Stimulated activated CD4-positive, alpha-beta T cell treated with anti-CD3 and anti-CD28 coated beads, TNF-alpha, amount 100 ng/mL, for 1 hour (primary cell): ENCODE data around the gene POLD3.
"Not testable (repeated sequence)": the region's sequence is repeated elsewhere in the genome, so short reads cannot be mapped to it uniquely, and the experiment has no call there.

ENCODE experiments used
- DNase-seq, 3 donors: peaks; one replicate each; pipeline ENCODE4 v3.0.0-alpha.2; 2020; ENCODE audit warnings: low read depth in 3 of 3, low spot score in 1 of 3

Gene POLD3

DNA sequence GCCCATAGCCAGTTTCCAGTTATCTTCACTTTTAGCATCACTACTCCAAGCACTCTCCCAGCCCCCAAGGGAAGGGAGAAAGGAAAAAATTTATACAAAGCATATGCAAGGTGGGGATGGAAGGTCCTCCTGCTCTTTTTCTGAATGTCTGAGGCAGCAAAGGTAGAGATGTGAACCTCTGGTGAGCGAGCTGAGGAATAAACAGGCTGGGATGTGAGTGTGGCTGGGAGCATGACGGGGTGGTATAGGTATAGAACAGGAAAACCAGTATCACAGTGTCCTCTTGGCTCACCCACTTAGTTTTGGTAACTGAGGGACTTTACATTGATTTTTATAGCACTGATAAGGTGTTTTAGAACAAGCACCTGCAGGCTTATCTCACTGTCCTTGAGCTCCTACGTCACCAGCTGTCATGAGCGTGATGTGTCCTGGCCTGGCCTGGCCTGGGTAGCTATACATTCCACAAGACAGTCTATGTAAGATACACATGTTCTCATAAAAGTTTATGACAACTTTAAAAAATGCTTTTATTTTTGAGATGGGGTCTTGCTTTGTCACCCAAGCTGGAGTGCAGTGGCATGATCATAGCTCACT lies 10.3 kb upstream of the POLD3 start:
- no peak for DNase-seq

DNA sequence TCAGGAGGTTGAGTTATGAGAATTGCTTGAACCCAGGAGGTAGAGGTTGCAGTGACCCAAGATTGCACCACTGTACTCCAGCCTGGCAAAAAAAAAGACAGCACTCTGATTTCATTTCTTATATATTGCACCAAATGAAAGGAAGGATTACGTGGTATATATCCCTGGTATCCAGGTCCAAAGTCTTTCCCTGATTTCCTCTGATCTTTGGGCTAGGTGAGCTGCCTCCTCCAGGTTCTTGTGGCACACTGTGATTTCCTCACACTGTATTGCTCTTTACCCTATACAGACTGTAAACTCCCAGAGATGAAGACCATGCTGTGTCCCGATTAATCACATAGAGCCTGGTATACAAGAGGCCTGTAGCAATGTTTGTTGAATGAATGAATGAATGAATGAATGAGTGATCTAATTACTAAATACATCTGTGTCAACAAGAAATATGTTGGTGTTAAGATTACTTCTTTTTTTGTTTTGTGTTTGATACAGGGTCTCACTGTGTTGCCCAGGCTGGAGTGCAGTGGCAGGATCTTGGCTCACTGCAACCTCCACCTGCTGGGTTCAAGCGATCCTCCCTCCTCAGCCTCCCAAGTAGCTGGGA lies 9.3 kb upstream of the POLD3 start:
- no peak for DNase-seq

DNA sequence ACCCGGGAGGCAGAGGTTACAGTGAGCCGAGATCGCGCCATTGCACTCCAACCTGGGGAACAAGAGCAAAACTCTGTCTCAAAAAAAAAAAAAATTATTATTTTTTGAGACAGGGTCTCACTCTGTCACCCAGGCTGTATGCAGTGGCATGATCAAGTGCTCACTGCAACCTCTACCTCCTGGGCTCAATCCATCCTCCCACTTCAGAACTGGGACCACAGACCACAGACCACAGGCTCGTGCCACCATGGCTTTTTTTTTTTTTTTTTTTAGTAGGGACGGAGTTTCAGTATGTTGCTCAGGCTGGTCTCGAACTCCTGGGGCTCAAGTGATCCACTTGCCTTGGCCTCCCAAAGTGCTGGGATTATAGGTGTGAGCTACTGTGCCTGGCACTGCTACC lies 1.9 kb upstream of the POLD3 start:
- not testable (repeated sequence) for DNase-seq

DNA sequence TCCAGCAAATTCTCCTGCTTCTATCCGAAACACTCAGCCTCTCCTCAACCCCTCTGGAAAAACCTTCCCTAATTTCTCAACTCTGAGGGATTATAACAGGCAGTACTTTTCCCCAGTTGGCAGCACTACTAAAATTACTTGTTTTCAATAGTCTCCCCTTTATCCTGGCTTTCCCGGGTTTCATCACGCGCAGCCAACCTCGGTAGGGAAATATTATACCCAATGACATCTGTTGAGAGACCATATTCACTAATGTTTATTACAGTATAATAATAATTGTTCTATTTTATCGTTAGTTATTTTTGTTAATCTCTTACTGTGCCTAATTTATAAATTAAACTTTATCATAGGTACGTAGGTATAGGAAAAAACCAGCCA lies 330 bp upstream of the POLD3 start:
- DNase-seq = no peak

DNA sequence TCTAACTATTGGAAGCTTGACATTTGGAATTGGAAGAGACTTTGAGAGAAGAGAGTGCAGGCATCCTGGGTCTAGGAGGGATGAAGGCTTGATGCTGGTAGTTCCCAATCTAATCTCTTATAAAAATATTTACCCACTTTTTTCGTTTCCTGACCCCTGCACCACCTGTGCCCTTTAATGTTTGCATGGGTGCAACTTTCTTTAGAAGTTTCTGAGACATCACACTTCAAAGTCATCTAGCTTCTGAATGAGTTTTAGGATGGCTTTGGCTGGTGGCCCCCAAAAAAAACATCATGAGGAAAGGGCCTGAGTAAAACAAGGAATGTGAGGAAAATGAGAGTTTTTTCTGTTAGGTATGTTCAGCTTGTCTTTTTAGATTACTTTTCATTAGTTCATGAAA lies 1.1 kb downstream of the POLD3 start:
- DNase-seq = no peak

DNA sequence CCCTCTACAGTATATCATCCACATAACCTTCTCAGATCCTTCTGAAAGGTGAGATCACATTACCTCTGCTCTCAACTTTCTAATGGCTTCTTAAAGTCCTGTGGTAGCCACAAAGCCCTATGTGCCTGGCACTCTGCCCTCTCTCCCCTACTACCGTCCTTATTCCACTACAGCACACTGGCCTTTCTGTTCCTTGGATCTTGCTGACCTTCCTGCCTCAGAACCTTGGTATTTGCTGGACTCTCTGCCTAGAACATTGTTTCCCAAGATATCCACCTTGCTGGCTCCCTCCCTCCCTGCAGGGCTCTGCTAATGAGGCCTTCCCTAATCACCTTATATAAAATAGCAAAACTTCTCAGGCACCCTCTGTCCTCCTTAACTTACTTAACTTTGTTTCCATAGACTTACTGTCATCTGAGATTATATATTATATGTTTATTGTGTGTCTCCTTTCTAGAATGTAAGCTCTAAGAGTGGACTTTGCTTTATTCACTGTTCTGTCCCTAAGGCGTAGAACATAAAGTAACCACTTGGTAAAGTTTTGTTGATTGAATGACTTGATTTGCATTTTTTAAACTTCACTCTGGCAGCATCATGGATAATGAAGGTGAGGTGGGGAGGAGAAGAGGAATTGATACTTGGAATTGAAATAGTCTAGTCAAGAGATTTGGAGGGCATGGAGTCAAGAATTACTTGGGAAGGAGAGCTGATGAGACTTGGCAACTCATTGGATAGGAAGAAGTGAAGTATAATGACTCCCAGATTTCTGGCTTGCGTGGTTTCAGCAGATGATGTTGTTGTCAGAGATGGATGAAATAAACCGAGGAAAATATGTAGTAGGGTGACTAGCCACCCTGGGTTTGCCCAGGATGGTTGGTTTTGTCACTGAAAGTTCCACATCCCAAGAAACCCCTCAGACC lies 10.5 kb downstream of the POLD3 start:
- no peak for DNase-seq

DNA sequence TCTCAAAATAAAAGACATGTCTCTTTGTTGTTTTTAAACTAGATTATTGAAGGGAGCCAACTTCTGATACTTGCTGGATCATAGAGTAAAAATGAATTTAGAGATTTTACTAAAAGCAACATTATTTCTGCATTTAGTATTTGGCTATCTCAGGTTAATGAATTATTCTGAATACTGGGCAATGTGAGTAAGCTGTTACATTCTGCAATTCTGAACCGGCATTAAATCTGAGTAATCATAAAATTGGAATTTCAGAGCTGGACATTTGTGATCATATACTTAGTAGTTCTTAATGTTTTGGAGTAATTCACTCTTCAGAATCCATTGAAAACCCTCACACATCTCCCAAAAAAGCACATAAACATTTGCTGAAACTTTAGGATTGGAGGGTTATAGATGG lies 11.5 kb downstream of the POLD3 start:
- DNase-seq = no peak

DNA sequence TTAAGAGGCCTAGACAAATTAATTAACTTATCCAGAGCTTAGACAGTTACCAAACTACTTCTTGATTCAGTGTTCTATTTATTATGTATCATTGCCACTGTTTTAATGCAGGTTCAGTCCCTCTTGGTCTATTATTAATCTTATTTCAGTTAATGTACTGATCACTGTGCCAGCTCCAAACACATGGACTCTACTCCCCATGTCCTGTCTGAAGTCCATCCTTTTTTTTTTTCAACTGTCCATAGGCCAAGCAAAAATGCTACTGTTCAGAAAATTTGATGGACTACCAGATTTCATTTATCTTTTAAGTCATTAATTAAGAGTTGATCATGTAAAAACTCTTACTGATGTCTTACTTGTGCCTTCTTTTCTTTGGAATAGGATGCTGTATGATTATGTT lies 11.9 kb downstream of the POLD3 start:
- no peak for DNase-seq

DNA sequence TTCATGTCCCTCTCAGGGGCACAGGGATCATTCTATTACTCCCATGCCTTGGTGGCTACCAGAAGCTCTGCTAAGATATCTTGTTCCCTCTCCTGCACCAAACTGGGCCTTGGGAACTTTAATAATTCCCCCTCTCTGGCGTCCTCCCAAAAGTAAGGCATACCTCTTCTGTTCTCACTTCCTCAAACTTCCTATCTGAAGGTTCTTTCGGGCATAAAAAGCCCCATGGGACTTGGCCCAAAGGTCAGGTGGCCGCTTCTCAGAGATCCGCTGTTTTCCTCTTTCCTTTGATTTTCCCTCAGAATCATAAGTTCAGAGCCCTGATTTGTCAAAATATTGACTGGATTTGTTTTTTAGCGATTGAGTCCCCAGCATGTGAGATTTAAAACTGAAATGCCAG lies 13.0 kb downstream of the POLD3 start:
- DNase-seq = no peak

DNA sequence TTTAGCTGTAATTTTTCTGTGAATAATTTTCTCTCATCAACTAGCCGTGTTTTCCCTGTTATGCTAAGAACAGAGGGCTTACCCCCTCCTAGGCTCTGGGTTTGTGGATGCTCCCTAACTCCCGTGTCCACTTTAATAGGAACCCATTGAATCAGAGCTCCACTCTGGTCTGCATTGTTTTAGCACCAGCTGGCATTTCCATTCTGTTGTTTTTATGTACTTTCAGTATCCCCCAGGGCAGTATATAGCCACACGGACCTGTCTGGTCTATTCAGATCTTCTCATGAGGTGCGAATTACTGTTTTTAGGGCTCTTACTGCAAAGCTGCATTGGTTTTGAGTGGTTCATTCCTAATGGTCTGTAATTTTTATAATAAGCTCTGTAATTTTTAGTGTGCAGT lies 16.0 kb downstream of the POLD3 start:
- no peak for DNase-seq

DNA sequence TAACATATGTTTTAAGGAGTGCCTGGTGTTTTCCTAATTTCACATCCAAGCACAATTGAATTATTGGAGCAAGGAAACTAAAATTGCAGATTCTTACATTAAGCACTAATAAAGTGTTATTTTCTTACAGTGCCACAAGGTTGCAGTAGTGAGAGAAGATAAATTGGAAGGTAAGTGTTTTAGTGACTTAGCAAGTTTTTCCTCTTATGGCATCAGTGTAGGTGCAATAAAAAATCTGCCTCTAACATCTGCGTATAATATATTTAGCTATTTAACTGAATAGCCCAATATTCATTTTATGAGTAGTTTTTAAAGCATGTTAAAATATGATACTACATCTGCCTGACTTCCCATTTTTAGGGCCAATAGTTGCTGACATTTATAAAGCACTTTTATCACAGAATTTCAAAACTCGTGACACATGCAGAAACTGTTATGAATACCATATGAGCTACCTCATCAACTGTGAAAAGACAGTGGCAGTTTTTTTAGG lies 19.0 kb downstream of the POLD3 start:
- no peak for DNase-seq

DNA sequence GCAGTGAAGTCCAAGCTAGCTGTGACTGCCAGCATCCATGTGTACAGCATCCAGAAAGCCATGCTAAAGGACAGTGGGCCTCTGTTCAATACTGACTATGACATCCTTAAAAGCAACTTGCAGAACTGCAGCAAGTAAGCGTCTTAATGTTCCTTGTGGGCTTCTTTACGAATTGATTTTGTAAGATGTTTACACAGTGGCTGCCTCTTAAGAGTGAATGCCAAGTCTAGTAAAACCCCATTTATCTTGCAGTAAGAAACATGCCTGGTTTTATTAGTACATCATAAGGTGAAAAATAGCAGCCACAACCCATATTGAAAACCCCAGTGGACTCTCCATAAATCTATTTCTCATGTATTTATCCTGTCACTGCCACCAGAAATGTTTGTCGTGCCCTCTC lies 20.5 kb downstream of the POLD3 start:
- no peak for DNase-seq

DNA sequence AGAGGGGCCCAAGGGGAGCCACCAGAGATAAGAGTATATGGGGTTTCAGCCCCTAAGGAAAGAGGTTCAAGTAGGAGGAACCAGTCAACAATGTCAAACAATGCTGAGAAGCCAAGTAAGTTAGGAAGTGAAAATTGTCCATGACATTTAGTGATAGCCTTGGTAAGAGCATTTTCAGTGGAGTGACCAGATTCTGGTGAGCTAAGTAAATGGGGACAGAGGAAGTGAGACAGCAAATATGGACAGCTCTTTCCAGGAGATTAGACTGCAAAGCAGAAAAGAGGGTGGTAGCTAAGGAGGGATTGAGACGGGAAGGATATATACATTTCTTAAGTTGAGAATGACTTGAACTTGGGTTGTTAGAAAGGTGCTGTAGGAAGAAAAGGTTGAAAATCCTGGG lies 22.9 kb downstream of the POLD3 start:
- DNase-seq = no peak

DNA sequence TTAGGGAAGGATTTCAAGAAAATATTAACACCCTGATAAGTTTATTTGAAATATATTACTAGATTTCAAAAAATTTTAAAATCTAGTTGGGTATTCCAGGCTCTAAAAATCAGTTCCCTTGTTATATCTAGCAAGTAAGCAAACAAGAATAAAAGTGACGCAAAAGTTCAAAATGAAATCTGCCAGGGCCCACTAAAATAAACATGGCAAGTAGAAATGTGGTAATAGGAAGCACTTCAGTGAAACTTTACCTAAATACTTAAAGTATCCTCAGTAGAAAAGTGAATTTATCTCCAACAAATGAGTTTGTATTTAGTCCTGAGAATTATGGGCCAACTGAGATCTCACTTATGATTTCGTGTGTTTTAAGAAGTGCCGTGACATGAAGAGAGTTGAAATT lies 23.6 kb downstream of the POLD3 start:
- DNase-seq = no peak

DNA sequence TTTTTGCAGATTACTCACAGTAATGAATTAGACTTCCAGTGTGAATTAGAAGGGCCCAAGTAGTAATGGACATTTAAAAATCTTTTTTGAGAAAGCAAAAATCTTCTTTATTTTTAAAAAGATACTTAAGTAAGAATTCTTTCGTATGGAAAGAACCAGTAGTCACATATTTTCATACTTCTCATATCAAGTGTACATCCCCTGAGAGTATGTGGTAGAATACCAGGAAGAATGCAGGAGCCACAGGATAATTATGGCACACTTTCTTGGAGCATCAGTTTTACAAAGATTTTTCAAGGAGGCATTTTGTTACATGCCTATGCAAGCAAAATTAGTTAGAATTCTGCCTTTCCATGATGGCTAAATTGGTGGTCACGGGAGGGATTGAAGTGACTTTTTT lies 28.1 kb downstream of the POLD3 start:
- DNase-seq = no peak

DNA sequence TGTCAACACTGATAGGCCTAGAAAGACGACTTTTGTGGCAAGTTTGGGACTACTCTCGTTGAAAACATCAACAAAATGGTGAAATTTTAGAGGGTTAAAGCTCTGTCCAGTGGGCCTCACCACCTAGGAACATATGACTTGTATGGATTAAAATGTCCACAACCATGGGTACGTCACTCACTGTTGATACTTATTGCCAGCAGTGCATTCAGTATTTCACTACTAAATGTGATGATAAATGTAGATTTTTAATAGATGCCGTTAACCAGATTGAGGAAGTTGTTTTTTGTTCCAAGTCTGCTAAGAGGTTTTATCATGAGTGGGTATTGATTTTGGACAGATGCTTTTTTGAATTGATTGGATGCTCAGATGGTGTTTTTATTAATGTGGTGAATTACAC lies 33.7 kb downstream of the POLD3 start:
- DNase-seq = no peak

DNA sequence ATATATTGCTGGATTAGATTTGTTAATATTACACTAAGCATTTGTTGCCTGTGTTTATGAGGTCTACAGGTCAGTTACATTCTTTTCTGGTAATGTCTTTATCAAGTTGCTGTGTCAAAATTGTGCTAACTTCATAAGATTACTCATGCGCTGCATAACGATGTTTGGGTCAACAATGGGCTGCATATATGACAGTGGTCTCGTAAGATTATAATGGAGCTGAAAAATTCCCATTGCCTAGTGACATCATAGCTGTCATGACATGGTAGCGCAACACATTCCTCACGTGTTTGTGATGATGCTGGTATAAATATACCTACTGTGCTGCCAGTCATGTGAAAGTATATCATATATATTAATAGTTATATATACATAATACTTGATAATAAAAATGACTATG lies 34.2 kb downstream of the POLD3 start:
- no peak for DNase-seq

DNA sequence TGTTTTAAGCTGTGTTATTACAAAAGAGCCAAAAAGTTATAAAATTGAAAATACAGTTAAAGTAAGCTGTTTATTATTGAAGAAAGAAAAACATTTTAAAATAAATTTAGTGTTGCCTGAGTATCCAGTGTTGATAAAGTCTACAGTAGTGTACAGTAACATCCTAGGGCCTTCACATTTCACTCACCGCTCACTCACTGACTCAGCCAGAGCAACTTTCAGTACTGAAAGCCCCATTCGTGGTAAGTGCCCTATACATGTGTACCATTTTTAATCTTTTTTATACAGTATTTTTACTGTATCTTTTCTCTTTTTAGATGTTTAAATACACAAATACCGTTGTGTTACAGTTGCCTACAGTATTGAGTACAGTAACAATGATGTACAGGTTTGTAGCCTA lies 35.0 kb downstream of the POLD3 start:
- no peak for DNase-seq

DNA sequence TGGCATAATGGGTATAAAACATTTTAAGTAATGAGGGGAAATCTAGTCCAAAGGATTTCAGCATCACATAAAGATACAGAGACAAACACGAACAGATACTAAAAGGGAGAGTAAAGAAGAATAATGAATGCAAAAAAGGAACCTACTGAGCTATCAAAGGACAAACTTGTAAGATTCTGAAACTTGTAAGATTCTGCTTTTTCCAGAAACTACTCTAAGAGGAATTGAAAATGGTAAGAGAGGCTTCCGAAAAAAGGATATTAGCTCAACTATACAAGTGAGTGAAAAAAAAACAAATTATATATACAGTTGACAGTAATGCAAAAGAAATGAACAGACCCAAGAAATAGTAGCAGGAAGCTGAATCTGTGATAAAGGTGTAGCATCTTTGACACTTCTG lies 37.7 kb downstream of the POLD3 start:
- DNase-seq = no peak

DNA sequence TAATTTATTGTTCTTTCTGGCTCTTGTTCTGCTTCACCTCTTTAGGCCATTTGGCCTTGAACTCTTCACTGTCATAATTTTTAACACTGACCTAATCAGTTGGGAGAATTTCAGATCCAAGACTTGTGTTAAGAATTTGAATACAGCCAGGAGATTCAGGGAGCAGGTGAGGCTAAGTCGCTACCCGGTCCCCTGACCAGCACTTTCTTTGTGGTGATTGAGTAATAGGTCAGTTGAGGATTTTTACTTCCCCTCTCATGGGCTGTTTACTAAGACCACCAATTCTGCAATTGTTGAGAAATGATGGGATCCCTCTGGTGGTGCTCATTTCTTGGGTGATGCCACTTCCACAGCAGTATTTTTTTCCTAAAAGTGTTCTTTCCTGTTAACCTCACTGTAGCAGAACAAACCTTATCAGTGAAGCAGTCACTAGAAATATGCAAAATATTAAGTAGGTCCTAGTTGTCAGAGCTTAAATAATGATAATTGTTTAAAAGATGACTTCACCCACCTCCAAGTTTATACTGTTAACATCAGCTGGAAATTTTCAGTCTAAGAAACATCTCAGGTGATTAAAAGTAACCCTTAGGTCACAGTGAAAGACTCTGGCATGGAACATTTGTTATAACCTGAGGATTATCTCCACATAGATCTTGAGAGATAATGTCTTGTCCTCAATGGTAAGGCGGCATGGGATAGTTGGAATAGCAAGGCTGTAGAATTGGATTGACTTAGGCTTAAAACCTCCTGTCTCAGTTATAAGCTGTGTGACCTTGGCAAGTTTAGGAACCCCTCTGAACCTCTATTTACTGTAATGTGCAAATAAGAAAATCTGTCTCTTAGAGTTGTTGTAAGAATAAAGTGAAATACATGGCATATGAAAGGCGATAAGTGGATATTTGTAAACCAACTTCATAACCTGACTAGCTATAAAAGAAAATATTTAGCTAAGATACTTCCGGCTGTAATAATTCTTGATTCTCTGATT lies 41.3 kb downstream of the POLD3 start:
- no peak for DNase-seq

DNA sequence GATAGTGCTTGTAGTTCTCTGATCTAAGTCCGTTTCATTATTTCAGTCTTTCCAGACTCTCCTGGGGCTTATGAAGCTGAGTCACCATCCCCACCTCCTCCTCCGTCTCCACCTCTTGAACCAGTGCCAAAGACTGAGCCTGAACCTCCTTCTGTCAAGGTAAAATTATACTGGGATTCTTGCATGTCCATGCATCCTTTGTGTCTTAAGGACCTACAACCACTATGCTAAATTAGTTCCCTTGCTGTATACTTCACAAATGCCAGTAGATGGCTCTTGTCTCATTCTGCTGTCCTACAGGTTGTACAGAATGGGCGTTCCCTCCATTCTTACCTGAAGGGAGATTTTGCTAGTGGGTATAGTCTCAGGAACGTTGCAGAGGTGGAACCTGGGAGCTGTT lies 42.2 kb downstream of the POLD3 start:
- no peak for DNase-seq
